HG03025 (cell line): ENCODE results near the gene POU2F3.
"Not testable (repeated sequence)": the region's sequence is repeated elsewhere in the genome, so short reads cannot be mapped to it uniquely, and the experiment has no call there.

Experiments used
- ATAC-seq: cut with Tn5 transposase; IDR thresholded peaks from one replicate; pipeline ENCODE4 v1.9.1; 2021; ENCODE audit warnings: mild to moderate bottlenecking, moderate library complexity; ENCODE audit not compliant: unreplicated experiment, low FRiP score

The POU2F3 gene

DNA sequence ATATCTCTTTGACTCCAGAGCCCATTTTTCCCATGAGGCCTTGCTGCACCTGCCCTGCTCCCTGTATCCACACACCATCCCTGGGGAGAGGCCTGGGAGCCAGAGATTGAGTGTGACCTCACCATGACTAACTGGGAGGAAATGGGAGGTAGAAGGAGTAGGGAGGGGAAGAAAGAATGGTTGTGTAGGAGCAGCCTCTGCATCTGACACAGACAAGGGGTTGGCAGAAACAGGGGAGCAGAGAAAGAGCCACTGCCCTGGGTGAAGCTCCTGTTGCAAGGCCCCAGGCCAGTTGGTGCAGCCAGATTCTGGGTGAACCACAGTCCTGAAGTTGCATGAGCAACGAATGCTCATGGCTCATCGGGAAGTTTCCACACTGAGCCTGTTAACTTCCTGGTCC is 32.4 kb downstream of the POU2F3 start:
- ATAC-seq: no peak

GRCh38 chr11:120273432-120273831 is 33.5 kb downstream of the POU2F3 start:
- no peak for ATAC-seq

DNA sequence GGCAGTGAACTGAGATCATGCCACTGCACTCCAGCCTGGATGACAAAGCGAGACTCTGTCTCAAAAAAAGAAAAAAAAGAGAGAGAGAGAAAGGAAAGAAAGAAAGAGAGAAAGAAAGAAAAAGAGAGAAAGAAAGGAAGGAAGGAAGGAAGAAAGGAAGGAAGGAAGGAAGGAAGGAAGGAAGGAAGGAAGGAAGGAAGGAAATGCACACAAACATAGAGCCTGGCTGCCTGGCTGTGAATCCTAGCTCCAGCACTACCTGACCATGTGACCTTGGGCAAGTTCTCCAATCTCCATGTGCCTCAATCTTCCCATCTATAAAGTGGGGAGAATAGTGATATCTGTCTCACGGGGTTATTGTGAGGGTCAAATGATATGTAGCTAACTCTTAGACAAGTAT is 34.0 kb downstream of the POU2F3 start:
- not testable (repeated sequence) for ATAC-seq

DNA sequence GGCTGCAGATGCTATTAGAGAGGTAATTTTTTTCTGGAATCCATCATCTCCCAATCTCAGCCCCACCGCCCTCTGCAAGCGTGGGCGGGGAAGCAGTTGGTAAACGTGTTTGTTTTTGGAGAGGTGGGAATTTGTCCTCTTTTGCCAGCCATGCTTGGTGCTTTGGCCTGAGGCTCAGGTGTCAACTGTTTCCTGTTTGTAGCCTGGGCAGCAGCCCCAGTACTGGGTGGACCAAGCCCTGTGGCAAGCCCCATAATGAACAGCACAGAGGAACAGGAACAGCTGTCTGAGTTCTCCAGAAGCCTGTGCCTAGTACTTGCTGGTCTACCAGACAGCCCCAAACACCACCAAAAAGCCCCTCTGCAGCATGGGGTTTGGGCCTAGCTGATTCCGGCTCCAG is 39.6 kb downstream of the POU2F3 start:
- ATAC-seq: no peak

DNA sequence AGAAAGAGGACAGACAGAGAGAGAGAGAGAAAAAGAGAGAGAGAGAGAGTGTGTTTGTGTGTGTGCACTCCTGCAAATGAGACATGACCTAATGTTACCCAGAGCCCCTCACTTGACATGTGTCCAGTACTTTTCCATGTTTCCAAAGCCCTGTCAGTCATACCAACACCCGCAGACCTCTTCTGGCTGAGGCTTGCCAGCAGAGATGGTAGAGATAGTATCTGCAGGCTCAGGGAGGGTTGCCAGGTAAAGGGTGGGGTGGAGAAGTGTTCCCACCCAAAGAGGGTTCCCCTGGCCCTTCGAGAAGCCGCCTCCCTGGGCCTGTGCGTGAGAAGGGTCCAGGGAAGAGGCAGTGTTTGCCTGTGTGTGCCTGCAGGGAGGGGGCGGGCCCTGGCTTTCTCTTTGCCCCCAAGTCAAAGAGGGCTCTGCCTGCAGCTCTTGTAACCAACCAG is 40.7 kb downstream of the POU2F3 start:
- ATAC-seq: no peak

DNA sequence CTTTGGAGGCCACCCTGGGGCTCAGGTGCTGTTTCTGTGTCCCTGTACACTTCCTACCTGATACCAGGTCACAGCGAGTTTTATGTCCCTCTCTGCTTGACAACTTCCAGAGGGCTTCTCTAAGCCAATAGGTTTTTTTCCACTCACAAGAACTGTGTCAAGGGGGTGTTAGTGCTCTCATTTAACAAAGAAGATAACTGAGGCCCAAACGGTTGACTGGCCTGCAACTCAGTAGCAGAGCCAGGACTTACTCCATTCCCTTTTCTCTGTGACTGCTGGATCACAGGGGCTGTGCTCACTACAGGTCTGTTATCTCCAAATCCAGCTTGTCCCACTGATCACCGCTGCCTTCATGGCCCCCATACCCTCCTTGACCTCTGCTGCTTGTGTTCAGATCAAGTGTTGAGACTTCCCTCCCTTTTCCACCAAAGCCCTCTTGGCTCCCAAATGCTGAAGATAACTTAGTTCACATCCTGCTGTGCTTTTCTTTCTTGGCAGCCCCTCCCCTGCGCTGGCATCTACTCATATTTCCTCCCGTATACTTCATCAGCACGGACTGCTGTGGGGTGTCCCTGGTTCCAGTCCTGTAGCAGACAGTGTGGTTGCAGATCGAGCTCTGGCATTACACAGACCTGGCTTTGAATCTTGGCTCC is 41.3 kb downstream of the POU2F3 start:
- ATAC-seq: no peak

DNA sequence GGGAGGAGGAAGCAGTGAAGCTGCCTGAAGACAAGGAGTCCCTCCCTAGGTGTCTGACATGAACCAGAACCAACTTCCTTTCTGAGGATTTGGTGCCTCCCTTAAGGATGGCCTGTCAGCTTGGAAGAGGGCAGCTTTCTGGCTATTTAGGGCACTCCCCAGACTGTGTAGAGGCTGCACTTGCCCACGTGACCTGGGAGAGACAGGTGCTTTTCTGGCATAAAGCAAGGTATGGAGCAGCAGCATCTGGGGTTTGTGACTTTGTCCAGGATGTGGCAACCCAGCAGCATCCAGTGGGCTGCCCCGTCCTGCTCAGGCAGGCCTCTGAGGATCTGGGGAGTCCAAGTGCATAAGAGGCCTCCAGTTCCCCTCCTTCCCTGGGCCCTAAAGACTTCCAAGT is 43.2 kb downstream of the POU2F3 start:
- no peak for ATAC-seq

- no peak for ATAC-seq
These were observed 44.3 kb downstream of the POU2F3 start for GRCh38 chr11:120284272-120284671.

DNA sequence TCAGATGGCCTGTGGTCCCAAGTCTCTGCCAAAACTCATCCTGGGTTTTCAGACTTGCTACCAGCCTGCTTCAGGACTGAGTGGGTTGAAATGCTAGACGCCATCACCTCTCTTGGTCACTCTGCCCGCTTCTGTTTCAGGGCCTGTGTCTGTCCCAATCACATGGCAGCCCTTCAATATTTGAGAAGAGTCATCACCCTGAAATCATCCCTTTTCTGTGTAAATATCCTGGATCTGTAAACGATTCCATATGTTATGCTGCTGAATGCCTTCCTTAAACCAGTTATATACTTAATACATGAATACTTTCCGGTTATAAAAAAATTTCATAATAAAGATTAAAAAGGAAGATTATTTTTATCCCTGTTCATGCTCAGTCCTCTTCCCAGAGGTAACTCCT is 45.3 kb downstream of the POU2F3 start:
- ATAC-seq: no peak

- no peak for ATAC-seq
These were observed 48.1 kb downstream of the POU2F3 start for GRCh38 chr11:120288021-120288420.

- ATAC-seq: no peak
These were observed 49.5 kb downstream of the POU2F3 start for GRCh38 chr11:120289426-120289825.

- no peak for ATAC-seq
These were observed 51.0 kb downstream of the POU2F3 start for GRCh38 chr11:120290956-120291355.

- ATAC-seq: no peak
These were observed 53.3 kb downstream of the POU2F3 start for GRCh38 chr11:120293038-120293800.

DNA sequence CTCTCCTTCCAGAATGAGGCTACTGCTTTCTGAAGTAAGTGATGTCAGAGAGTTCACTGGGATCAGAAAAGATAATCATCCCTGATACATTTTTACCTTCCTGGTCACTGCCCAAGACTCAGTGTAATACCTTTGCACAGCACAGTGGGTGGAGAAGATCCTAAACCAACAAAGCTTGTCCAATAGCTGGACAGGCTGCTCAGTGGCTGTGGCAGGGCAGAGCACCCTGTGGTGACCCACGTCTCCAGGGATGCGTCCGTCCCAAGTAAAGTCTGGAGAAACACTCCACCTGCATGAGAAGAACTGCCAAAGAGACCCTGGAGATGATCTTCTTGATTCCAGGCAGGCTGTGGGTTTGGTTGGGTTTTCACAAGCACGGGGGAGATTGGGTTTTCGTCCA is 54.2 kb downstream of the POU2F3 start:
- no peak for ATAC-seq

DNA sequence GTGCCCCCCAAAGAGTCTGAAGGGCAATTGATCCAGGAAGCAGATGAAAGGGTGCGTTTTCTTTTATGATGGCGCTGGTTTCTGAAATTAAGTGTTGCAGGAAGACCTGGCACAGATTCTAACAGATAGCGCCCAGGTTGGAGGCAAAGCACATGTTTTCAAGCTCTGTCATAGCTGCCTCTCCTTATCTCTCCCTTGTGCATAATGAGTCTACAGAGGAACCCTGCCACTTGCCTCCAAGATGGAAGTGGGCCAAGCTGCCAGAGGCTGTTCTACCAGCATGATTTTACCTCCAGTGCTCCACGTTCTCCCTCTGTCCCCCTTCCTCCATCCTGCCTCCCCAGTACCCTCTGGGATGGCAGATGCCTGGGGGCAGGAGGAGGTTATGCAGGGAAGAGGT is 55.2 kb downstream of the POU2F3 start:
- ATAC-seq: no peak

DNA sequence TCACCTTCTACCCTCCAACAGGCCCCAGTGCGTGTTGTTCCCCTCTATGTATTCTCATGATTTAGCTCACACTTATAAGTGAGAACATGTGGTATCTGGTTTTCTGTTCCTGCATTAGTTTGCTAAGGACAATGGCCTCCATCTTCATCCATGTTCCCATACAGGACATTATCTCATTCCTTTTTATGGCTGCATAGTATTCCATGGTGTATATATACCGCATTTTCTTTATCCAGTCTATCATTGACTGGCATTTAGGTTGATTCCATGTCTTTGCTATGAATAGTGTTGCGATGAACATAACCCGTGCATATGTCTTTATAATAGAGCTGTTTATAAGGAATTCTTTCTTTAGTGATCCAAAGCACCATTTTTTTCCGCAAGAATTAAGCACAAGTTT is 56.6 kb downstream of the POU2F3 start:
- no peak for ATAC-seq

GRCh38 chr11:120298461-120298860 is 58.5 kb downstream of the POU2F3 start:
- no peak for ATAC-seq

DNA sequence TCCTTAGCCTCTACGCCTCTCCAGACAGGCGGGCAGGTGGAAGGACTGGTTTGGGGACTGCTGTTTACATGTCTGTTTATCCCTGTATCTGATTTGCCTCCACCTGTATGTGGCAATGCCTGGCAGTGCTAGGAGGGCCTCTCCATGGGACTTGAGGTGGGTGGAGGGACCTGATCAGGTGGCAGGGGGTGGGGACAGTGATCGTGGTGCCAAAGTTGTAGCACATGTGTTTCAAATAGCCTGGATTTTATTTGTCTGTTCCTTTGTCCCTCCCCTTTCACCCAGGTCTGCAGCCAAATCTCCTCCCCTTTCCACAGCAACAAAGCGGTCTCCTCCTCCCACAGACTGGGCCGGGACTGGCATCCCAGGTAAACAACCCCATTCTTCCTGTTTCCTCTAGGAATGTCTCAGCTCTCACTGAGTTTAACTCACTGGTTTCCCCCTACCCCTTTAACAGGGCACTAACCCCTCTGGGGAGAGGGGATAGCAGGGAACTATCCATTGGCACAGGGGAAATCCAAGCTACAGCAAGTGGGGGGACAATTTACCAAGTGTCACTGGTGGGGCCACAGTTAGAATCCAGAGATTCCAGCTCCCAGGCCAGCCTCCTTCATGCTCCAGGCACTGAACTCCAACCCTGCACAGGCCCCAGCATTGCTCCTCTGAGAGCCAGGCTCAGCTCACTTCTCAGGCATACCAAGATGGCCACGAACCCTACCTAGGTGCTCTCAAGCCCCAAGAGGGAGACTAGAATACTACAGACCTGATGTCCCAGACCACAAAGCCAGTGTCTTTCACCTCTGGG is 62.3 kb downstream of the POU2F3 start:
- no peak for ATAC-seq

- ATAC-seq: peak; percentile 59
These were observed 63.2 kb downstream of the POU2F3 start for GRCh38 chr11:120303004-120303637.

DNA sequence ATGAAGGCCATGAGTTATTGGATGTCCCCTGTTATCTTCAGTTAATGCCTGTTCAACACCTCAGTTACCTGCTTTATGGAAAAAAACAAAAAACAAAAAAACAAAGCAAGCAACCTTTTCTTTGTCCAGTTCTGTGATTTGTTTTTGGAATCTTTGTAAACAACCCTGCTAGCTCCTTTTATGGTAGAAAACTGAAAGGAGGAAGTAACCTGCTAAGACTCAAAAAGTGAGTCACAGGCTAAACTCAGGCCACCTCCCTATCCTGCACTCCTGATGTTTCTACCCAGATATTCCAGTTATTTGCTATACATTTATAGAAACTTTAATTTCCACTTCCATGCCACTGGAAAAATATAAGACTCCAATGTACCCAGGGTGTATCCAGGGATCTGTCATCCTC is 64.6 kb downstream of the POU2F3 start:
- ATAC-seq: no peak

GRCh38 chr11:120305286-120305685 is 65.3 kb downstream of the POU2F3 start:
- ATAC-seq: no peak
